GM19438 (cell line): ENCODE data around the gene BRMS1L.
"Not testable (repeated sequence)": the region's sequence is repeated elsewhere in the genome, so short reads cannot be mapped to it uniquely, and the experiment has no call there.

ENCODE experiments used
- ATAC-seq: cut with Tn5 transposase; IDR thresholded peaks from one replicate; pipeline ENCODE4 v1.9.1; 2021; ENCODE audit warnings: low read depth; ENCODE audit not compliant: unreplicated experiment

BRMS1L gene

DNA sequence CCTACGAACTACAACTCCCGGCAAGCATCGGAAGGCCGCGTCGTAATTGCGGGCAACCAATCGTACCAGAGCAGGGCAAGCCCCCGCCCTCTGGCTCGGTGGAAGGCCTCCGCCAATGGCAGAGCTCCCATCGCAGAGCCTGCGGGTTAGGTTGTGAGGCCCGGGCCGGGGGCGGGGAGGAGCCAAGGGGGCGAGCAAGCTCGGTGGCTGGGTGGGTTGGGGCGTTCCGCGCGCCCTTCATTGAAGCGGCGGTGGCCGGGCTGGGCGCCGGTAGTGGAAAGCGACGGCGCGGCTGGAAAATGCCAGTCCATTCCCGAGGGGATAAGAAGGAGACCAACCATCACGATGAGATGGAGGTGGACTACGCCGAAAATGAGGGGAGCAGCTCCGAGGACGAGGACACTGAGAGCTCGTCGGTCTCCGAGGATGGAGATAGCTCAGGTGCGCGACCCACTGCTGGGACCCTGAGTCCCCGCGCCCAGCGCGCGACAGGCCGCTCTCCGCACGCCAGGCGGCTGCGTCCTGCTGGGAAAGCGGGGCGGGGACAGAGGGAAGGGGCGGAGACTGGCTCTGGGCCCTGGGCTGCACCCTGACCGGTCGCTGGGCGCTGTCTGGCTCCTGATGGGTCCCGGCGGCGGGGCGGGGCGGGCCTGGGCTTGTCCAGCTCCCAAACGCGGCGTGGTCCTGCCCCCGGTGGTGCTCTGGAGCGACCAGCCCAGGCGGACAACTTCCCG is at the start of gene BRMS1L:
Gene BRMS1L (plus strand): TSS at position 121 of the 734 bp plus-strand sequence. CDS start 179 bp downstream, at position 300.
- peak; percentile 95 for ATAC-seq

DNA sequence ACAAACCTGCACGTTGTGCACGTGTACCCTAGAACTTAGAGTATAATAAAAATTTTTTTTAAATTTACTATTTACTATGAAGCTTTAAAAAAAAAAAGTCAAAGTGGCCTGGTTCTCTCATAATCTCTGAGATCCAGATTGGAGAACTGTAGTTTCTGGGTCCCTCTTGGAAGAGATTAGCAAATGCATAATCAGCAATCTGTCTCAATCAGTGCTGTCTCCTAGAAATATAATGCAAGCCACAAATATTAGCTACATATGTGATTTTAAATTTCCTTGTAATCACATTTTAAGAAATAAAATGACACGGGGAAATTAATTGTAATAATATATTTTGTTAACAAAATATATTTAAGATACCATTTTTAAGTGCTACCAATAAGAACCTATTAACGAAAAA is 49.3 kb upstream of the BRMS1L start:
- no peak for ATAC-seq

- ATAC-seq = not testable (repeated sequence)
Measured at GRCh38 chr14:35777550-35777949, 48.6 kb upstream of the BRMS1L start.

- no peak for ATAC-seq
Measured at GRCh38 chr14:35779368-35779767, 46.8 kb upstream of the BRMS1L start.

DNA sequence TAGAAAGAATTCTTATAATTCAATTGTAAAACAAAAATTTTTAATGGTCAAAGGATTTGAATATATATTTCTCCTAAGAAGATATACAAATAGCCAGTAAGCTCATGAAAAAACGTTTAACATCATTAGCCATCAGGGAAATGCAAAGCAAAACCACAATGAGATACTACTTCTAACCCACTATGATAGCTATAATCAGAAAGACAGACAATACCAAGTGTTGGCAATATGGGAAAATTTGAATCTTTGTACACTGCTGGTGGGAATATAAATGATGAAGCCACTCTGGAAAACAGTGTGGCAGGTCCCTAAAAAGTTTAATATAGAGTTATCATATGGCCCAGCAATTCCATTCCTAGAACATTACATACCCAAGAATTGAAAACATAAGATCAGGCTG is 42.4 kb upstream of the BRMS1L start:
- ATAC-seq = no peak

DNA sequence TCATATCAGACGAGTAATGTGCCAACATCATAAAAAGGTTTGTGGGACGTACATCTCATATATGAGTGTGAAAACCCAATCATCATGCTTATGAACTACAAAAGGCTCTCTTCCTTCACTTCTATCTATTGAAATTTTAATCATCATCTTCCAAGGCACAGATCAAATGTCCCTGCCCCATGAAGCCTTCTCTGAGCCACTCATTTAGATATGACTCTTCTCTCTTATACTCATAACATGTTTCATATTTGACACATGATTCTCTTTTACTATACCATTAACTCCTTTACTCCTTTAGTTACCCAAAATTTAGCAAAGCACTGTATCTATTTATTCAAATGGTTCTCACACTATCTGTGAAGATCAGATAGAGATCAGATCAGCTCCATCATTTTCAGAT is 39.3 kb upstream of the BRMS1L start:
- no peak for ATAC-seq

DNA sequence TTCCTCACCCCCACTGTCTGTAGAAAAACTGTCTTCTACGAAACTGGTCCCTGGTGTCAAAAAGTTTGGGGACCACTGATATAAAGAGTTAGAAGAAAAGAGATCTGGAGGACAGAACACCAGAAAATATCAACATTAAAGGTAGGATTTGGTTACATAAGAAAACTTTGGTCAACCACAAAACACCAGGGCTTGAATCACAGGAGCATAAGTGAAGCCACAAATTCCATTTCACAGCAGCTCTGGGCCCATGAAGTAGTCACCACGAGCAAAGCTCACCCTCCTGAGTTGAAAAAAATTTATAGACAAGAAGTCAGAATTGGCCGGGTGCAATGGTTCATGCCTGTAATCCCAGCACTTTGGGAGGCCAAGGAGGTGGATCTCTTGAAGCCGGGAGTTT is 36.5 kb upstream of the BRMS1L start:
- no peak for ATAC-seq

DNA sequence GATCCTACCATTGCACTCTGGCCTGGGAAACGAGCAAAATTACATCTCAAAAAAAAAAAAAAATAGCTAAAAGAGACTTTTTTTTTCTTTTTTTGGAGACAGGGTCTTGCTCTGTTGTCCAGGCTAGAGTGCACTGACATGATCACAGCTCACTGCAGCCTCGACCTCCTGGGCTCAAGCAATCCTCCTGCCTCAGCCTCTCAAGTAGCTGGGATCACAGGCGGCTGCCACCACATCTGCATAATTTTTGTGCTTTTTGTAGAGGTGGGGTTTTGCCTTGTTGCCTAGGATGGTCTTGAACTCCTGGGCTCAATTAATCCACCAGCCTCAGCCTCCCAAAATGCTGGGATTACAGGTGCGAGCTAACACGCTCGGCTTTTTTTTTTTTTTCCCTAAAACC is 28.3 kb upstream of the BRMS1L start:
- ATAC-seq = no peak

DNA sequence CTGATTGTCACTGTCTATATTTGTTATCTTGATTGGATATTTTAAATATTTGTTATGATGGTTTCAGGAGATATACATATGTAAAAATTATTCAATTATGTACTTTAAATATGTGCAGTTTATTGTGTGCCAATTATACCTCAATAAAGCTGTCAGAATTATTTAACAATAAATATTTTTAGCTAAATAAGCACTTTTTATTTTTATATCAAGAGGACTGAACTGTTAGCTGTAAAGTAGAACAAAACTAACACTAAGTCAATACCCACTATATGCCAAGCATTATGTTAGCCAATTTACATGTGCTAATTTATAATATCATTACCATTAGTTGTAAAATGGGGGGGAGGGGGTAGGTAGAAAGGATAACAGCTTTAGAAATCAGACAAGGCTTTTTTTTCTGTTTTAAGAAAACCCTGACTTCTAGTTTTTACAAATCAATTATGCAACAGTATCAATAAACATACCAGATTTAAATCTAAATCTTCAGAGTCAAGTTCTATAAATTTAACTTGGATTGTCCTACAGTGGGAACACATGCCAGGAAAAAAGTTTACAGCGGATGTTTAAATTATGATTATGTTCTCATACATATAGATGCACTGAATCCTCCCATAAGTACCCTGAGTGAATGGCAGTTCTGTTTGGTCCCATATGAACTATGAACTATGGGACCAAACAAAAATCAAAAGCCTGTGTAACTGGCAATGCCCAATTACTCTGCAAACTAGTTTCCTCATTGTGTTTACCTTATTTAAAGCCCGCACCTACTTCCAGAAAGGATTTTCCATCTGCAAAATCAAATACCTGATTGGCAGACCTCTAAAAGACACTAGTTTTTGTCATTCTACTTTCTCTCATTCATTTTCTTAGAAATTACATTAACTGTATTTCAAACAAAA is 19.9 kb upstream of the BRMS1L start:
- ATAC-seq = no peak

DNA sequence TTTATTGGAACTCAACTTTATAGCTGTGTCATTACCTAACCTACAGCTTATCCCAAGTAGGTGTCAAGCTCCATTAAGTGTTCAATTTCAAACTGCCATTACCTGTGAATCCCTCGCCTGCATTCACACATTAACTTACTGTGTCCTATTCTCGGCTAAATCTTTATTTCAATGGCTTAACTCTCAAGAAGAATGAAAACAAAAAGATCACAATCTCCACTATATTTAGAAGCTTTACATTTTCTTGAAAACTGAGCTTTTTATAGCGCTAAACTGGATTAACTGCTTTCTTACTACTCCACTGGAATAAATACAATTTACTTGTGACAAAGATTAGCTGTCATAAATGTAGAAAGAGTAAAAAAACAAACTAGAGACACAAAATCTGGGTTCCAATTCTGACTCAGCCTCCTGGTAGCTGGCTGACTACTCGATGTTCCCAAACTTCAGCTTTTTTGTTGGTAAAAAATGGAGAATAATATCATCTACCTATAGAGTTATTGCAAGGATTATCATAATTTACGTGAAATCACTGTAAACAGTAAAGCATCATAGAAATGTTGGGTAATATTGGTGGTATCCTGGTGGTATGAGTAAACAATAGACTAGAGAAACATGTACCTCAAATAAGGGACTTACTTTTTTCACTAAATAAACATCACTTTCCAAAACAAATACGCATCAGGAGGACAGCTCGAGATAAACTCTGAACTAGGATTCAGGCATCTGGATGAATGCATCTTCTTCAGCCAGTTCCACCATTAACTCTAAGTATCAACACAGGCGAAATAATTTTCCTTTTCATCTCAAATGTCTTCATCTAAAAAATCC is 18.8 kb upstream of the BRMS1L start:
- ATAC-seq = no peak

DNA sequence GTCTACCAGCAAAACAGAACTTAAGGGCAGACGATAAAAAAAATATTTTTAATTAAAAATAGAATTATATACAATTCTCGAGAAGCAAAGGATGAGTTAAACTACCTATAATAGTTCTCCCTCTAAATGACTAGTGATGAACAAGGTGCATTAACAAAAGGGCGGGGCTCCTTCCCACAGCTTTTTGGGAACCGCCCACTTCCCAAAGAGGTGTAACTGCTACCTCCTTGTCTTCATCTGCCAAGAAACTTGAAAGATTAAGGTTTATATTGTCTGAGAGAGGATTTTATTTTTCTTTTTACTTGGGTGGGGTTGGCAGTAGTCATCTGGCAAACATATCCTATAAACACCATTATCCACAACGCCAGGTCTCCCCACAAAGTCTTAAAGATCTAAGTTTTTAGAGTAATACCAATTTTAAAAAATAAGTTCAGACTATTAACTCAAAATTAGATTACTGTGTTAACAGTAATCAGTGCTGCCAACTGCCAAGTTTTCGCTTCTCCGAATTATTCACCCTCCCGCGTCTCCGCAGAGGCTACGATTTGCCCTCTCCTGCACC is 18.0 kb upstream of the BRMS1L start:
- no peak for ATAC-seq

DNA sequence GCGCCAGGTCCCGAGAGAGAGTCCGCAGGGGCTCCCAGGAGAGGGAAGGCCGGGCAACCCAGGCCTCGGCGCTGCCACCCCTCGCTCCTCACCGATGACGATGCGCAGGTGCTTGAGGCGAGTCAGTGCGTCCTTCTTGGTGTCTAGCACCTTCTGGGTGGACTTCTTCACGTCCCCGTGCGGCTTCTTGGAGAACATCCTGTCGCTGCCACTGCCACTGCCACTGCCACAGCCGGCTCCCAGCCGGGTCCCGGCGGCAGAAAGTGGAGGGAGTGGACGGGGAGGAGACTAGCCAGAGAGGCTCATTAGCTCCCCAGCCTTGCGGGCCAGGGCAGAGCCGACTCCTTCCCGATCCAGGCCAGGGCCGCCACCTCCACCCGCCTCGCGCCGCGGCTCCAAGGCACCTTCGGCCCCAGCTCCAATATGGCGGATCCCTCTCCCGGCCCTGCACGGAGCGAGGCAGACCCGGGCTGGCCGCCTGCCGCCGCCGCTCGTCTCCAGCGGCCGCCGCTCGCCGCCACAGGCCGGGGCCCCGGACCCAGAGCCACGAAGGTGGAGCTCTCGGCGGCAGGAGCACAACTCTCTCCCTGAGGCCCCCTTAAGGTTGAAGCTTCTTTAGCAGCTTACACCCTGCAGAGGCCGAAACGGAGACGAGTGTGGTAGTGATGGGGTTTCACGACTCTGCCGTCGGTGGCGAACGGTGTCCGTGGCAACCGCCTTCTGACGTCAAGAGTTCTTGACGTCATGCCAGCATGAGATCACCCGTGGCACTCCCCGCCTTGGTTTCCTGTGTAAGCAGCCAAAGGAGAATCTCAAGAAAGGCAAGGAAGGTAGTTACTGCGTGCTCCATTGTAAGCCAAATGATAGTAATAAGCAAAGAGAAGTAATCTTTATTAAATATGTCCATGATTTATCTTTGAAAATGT is 17.2 kb upstream of the BRMS1L start, which contains the start of gene RALGAPA1:
Gene RALGAPA1 (minus strand): TSS at position 658 of the 926 bp plus-strand sequence. CDS start 460 bp downstream, at position 198.
- peak; percentile 97 for ATAC-seq

DNA sequence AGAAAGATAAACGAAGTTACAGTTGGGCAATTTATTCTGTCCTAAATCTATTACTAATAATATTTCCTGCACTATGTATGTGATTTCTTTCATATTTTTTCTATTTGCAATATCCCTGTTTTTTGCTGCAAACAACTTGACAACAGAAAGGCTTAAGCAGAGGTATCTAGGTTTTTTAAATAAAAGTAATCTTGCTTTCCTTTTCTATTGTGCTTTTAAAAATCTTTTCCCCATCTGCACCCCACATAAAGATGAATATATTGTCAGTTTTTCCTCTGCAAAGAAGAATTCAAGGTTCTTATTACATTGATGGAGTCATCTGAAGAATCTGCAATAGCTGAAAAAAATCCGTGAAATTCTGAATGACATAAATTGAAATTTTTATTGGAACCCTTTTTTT is 16.5 kb upstream of the BRMS1L start:
- no peak for ATAC-seq

DNA sequence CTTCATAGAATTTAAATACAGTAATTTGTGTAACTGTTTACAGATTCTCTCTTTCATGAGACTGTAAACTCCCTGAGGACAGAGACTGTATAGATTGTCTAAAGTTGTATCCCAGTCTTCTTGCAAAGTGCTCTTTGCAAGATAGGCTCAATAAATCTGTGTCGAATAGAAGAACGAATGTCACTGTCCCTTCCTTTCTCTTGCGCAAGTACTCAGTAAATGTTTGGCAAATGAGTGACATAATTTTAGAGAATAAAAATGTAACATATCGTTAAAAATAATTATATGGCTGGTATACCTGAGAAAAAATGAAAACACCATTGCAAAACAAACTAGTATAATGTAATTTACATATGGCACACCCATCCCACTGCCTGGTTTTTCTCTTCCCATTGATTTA is 15.2 kb upstream of the BRMS1L start:
- ATAC-seq = no peak

GRCh38 chr14:35814371-35815005 is 11.7 kb upstream of the BRMS1L start:
- peak; percentile 80 for ATAC-seq

DNA sequence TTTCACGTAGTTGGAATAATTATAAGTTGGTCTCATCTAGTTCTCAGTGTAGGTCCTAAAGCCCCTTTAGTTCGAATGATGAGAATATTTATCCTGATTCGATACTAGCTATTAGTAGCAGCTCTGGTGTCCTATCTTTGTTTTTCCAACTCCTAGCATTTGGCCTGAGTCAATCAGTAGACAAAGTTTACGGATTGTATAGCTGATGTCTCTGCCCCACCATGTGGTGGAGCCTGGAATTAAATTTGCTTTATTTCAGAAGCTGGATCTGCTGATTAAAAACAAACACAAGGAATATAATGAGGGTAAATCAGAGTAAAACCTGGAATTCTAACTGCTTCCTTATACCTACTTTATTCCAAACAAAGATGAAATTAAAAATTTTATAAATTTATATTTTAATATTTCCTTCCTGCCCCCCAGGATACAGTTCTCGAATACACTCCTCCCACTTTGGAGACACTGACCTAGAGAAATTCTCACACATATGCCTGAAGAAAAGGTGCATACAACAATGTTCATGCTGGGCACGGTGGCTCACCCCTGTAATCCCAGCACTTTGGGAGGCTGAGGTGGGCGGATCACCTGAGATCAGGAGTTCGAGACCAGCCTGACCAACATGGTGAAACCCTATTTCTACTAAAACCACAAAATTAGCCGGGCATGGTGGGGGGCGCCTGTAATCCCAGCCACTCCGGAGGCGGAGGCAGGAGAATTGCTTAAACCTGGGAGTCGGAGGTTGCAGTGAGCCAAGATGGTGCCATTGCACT is 7.6 kb upstream of the BRMS1L start:
- ATAC-seq = no peak

DNA sequence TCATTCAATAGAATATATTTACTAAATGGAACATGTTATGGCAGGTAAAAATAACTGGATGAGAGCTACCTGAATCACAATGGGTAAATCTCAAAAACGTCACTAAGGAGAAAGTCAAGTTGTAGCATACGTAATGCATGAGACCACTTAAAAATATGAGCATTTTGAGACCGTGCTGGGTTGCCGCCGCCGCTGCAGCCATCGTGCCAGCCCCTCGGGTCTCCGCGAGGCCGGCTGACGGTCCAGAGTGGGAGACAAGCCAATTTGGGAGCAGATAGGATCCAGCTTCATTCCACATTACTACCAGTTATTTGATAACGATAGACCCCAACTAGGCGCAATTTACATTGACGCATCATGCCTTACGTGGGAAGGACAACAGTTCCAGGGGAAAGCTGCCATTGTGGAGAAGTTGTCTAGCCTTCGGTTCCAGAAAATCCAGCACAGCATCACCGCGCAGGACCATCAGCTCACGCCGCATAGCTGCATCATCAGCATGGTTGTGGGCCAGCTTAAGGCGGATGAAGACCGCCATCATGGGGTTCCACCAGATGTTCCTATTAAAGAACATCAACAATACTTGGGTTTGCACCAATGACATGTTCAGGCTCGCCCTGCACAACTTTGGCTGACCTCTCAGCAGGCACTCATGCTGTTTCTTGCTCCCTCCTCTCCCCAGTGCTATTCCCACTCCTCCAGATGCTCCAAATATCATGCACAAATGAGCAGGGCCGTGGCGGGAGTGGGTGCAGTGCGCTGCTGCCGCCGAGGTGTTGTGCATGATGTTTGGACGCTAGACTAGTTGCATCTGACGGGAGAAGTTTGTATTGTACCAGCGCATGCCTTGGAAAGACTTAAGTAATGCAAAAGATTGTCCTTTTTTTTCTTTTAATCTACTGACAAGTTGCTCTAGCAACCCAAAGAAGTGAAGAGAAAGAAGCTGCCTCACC is 6.3 kb upstream of the BRMS1L start:
- ATAC-seq = no peak
